HEK293 (cell line): ENCODE measurements around the gene ABHD14A.

Experiments
- BCL11A ChIP-seq: fragments of 450-650 bp; formaldehyde crosslinking; IDR thresholded peaks from 2 replicates; pipeline ENCODE4 v1.5.1; 2016; ENCODE audit warnings: low read depth, missing biosample characterization, missing genetic modification characterization
- GLI2 ChIP-seq: fragments of 450-650 bp; formaldehyde crosslinking; IDR thresholded peaks from 2 replicates; pipeline ENCODE4; 2017; ENCODE audit warnings: missing biosample characterization, missing genetic modification characterization, low read depth, borderline replicate concordance
- KLF10 ChIP-seq: fragments of 450-650 bp; IDR thresholded peaks from 2 replicates; pipeline ENCODE4 v1.5.1; 2018; ENCODE audit warnings: missing biosample characterization, mild to moderate bottlenecking, missing genetic modification characterization
- SCRT1 ChIP-seq: fragments of 450-650 bp; formaldehyde crosslinking; IDR thresholded peaks from 2 replicates; pipeline ENCODE4 v1.5.1; 2016; ENCODE audit warnings: missing biosample characterization, missing genetic modification characterization, borderline replicate concordance
- WT1 ChIP-seq: fragments of 450-650 bp; formaldehyde crosslinking; IDR thresholded peaks from 2 replicates; pipeline ENCODE4 v1.5.1; 2016; ENCODE audit warnings: missing biosample characterization, missing genetic modification characterization
- ZBTB44 ChIP-seq: fragments of 450-650 bp; IDR thresholded peaks from 2 replicates; pipeline ENCODE4 v1.5.1; 2018; ENCODE audit warnings: missing biosample characterization, mild to moderate bottlenecking, missing genetic modification characterization
- ZBTB7A ChIP-seq: fragments of 450-650 bp; formaldehyde crosslinking; IDR thresholded peaks from 2 replicates; pipeline ENCODE4 v1.5.1; 2016; ENCODE audit warnings: low read depth, missing biosample characterization, missing genetic modification characterization
- ZFP37 ChIP-seq: fragments of 450-650 bp; formaldehyde crosslinking; IDR thresholded peaks from 2 replicates; pipeline ENCODE4 v1.5.1; 2016; ENCODE audit warnings: missing biosample characterization, missing genetic modification characterization
- ZNF112 ChIP-seq: fragments of 450-650 bp; formaldehyde crosslinking; IDR thresholded peaks from 2 replicates; pipeline ENCODE4 v1.5.0; 2017; ENCODE audit warnings: missing biosample characterization, missing genetic modification characterization
- ZNF146 ChIP-seq: fragments of 450-650 bp; formaldehyde crosslinking; IDR thresholded peaks from 2 replicates; pipeline ENCODE4 v1.5.1; 2016; ENCODE audit warnings: missing biosample characterization, missing genetic modification characterization
- ZNF155 ChIP-seq: fragments of 450-650 bp; formaldehyde crosslinking; IDR thresholded peaks from 2 replicates; pipeline ENCODE4 v1.5.1; 2016; ENCODE audit warnings: missing biosample characterization, missing genetic modification characterization
- ZNF223 ChIP-seq: fragments of 450-650 bp; formaldehyde crosslinking; IDR thresholded peaks from 2 replicates; pipeline ENCODE4 v1.5.1; 2016; ENCODE audit warnings: missing biosample characterization, missing genetic modification characterization
- ZNF510 ChIP-seq: fragments of 450-650 bp; formaldehyde crosslinking; IDR thresholded peaks from 2 replicates; pipeline ENCODE4 v1.5.1; 2018; ENCODE audit warnings: mild to moderate bottlenecking, missing genetic modification characterization, missing biosample characterization; ENCODE audit not compliant: insufficient replicate concordance
- ZNF513 ChIP-seq: fragments of 450-650 bp; IDR thresholded peaks from 2 replicates; pipeline ENCODE4 v1.5.1; 2018; ENCODE audit warnings: missing biosample characterization, missing genetic modification characterization
- ZNF549 ChIP-seq: fragments of 450-650 bp; IDR thresholded peaks from 2 replicates; pipeline ENCODE4 v1.5.1; 2018; ENCODE audit warnings: missing biosample characterization, missing genetic modification characterization, mild to moderate bottlenecking, inconsistent platforms, moderate library complexity
- ZNF560 ChIP-seq: fragments of 450-650 bp; formaldehyde crosslinking; IDR thresholded peaks from 2 replicates; pipeline ENCODE4 v1.5.1; 2017; ENCODE audit warnings: missing biosample characterization, missing genetic modification characterization, borderline replicate concordance
- ZNF561 ChIP-seq: fragments of 450-650 bp; IDR thresholded peaks from 2 replicates; pipeline ENCODE4 v1.5.1; 2018; ENCODE audit warnings: missing biosample characterization, missing genetic modification characterization, borderline replicate concordance
- ZNF621 ChIP-seq: fragments of 450-650 bp; formaldehyde crosslinking; IDR thresholded peaks from 2 replicates; pipeline ENCODE4 v1.5.1; 2017; ENCODE audit warnings: missing biosample characterization, missing genetic modification characterization
- ZNF664 ChIP-seq: fragments of 450-650 bp; formaldehyde crosslinking; IDR thresholded peaks from 2 replicates; pipeline ENCODE4 v1.5.1; 2016; ENCODE audit warnings: missing biosample characterization, missing genetic modification characterization
- ZNF704 ChIP-seq: fragments of 450-650 bp; formaldehyde crosslinking; IDR thresholded peaks from 2 replicates; pipeline ENCODE4 v1.5.1; 2016; ENCODE audit warnings: missing biosample characterization, missing genetic modification characterization
- ZNF843 ChIP-seq: fragments of 450-650 bp; formaldehyde crosslinking; IDR thresholded peaks from 2 replicates; pipeline ENCODE4 v1.5.1; 2016; ENCODE audit warnings: missing biosample characterization, missing genetic modification characterization
- ZSCAN23 ChIP-seq: fragments of 450-650 bp; formaldehyde crosslinking; IDR thresholded peaks from 2 replicates; pipeline ENCODE4 v1.5.1; 2016; ENCODE audit warnings: missing biosample characterization, missing genetic modification characterization
- ZSCAN5A ChIP-seq: fragments of 450-650 bp; formaldehyde crosslinking; IDR thresholded peaks from 2 replicates; pipeline ENCODE4 v1.5.1; 2016; ENCODE audit warnings: missing biosample characterization, missing genetic modification characterization
- TF ChIP-seq, protein P1 (sequence below): fragments of 450-650 bp; formaldehyde crosslinking; IDR thresholded peaks from 2 replicates; pipeline ENCODE4 v1.5.1; 2016; ENCODE audit warnings: missing biosample characterization, missing genetic modification characterization
- TF ChIP-seq, protein P2 (sequence below): fragments of 450-650 bp; formaldehyde crosslinking; IDR thresholded peaks from 2 replicates; pipeline ENCODE4 v1.5.1; 2016; ENCODE audit warnings: missing biosample characterization, missing genetic modification characterization, borderline replicate concordance
- TF ChIP-seq, protein P3 (sequence below): IDR thresholded peaks from 2 replicates; pipeline ENCODE4 v1.6.1; 2011; ENCODE audit warnings: mild to moderate bottlenecking, low read depth, low read length, borderline replicate concordance

The ABHD14A gene

DNA sequence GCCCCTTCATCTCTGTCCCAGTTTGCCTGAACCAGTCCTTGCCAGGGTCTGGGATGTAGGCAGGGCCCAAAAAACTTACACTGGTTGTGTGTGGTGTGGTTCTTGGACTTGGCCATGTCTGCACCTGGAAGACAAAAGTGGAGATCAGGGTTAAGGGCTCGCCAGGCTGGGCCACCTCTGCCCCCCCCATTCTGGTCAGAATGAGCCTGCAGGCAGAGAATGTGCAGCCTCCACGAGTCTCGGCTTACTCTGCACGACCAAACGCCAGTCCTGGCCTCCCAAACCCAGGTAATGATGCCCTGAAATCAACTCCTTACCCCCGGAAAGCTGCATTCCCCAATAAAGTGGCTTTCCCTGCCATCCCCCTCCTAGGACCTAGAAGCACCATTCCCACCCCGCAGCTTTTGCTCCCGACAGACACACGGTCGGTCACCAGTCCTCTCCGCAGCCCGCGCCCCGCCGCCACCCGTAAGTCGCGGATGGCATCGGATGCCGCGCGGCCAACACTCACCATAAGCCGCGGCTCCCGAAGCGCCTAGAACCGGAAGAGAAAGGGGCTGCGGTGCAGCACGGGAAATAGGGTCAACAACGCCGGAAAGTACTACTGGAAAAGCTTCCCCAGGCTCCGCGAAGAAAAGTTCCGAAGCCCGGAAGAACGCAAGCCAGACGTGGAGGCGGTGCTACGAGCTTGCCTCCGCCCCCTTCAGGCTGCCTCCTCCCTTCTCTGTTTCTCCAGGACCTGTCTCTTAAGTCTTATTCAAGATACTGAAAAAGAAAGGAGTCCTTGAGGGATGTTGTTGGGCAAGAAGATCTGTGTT is 20.7 kb downstream of the ABHD14A start, which contains the start of gene RPL29 (continued):
- TF ChIP-seq, protein P1, sequence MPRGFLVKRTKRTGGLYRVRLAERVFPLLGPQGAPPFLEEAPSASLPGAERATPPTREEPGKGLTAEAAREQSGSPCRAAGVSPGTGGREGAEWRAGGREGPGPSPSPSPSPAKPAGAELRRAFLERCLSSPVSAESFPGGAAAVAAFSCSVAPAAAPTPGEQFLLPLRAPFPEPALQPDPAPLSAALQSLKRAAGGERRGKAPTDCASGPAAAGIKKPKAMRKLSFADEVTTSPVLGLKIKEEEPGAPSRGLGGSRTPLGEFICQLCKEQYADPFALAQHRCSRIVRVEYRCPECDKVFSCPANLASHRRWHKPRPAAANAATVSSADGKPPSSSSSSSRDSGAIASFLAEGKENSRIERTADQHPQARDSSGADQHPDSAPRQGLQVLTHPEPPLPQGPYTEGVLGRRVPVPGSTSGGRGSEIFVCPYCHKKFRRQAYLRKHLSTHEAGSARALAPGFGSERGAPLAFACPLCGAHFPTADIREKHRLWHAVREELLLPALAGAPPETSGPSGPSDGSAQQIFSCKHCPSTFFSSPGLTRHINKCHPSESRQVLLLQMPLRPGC (tag by site-specific recombination): 0 out of 2 replicates have a peak, but pooled peaks have one; percentile 41
- TF ChIP-seq ZBTB44 (tag by site-specific recombination): peak; percentile 29; the same call in 1 of the 2 replicates
- no peak for TF ChIP-seq GLI2 (tag by site-specific recombination)
- peak; percentile 76; the same call in 1 of the 2 replicates for TF ChIP-seq ZNF561
- TF ChIP-seq, protein P2, sequence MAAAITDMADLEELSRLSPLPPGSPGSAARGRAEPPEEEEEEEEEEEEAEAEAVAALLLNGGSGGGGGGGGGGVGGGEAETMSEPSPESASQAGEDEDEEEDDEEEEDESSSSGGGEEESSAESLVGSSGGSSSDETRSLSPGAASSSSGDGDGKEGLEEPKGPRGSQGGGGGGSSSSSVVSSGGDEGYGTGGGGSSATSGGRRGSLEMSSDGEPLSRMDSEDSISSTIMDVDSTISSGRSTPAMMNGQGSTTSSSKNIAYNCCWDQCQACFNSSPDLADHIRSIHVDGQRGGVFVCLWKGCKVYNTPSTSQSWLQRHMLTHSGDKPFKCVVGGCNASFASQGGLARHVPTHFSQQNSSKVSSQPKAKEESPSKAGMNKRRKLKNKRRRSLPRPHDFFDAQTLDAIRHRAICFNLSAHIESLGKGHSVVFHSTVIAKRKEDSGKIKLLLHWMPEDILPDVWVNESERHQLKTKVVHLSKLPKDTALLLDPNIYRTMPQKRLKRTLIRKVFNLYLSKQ: no peak
- TF ChIP-seq ZNF223 (tag by site-specific recombination): 0 out of 2 replicates have a peak, but pooled peaks have one; percentile 17
- TF ChIP-seq ZFP37 (tag by site-specific recombination): peak; percentile 86
- no peak for TF ChIP-seq ZBTB7A (tag by site-specific recombination)
- TF ChIP-seq SCRT1: no peak
- peak; percentile 40; the same call in 1 of the 2 replicates for TF ChIP-seq ZNF146 (tag by site-specific recombination)
- 0 out of 2 replicates have a peak, but pooled peaks have one; percentile 14 for TF ChIP-seq ZNF513 (tag by site-specific recombination)
- TF ChIP-seq ZSCAN23 (tag by site-specific recombination): peak; percentile 84
- TF ChIP-seq WT1 (tag by site-specific recombination): peak; percentile 43; the same call in 1 of the 2 replicates
- no peak for TF ChIP-seq ZNF664 (tag by site-specific recombination)
- TF ChIP-seq BCL11A: no peak
- TF ChIP-seq ZNF510: no peak
- no peak for TF ChIP-seq ZNF155 (tag by site-specific recombination)
- TF ChIP-seq KLF10 (tag by site-specific recombination): peak; percentile 60
- peak; percentile 64; the same call in 1 of the 2 replicates for TF ChIP-seq ZNF843 (tag by site-specific recombination)
- TF ChIP-seq ZNF549 (tag by site-specific recombination): no peak
- peak; percentile 37; the same call in 1 of the 2 replicates for TF ChIP-seq ZSCAN5A (tag by site-specific recombination)
- no peak for TF ChIP-seq ZNF560 (tag by site-specific recombination)
- TF ChIP-seq, protein P3, sequence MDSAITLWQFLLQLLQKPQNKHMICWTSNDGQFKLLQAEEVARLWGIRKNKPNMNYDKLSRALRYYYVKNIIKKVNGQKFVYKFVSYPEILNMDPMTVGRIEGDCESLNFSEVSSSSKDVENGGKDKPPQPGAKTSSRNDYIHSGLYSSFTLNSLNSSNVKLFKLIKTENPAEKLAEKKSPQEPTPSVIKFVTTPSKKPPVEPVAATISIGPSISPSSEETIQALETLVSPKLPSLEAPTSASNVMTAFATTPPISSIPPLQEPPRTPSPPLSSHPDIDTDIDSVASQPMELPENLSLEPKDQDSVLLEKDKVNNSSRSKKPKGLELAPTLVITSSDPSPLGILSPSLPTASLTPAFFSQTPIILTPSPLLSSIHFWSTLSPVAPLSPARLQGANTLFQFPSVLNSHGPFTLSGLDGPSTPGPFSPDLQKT: no peak
- no peak for TF ChIP-seq ZNF621 (tag by site-specific recombination)
- TF ChIP-seq ZNF704 (tag by site-specific recombination): no peak
- no peak for TF ChIP-seq ZNF112 (tag by site-specific recombination)
